ENCODE data around the gene LSG1.

LSG1 gene

GRCh38 chr3:194624956-194625355 is 47.0 kb downstream of the LSG1 start:
- TF ChIP-seq CTCF (IDR thresholded peaks at IDR 0.05; ENCODE audit: low read depth, low read length): no peak
- DNase-seq (ENCODE audit: extremely low read depth, low read depth): no peak

- TF ChIP-seq CTCF (IDR thresholded peaks at IDR 0.05; ENCODE audit: low read depth, low read length): no peak
- no peak for DNase-seq (ENCODE audit: extremely low read depth, low read depth)
Measured at GRCh38 chr3:194623449-194624290, 48.3 kb downstream of the LSG1 start.

GRCh38 chr3:194622621-194623340 is 49.2 kb downstream of the LSG1 start:
- no peak for TF ChIP-seq CTCF (IDR thresholded peaks at IDR 0.05; ENCODE audit: low read depth, low read length)

DNA sequence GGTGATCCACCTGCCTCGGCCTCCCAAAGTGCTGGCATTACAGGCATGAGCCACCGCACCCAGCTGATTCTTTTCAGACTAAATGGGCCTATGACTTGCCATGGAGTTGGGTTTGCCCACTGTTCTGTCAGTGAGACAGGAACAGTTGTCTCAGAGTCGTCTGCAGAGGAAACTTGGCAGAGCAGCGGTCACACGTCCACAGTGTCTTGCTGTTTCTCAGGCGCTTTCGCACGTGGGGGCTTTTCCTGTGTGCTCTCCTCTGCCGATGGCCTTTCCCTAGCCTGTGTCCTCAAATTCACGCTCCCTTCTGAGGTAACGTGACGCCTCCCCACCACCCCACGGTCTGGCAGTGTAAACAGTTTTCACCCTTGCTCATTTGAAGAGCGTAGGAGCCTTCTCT is 50.0 kb downstream of the LSG1 start:
- TF ChIP-seq CTCF (IDR thresholded peaks at IDR 0.05; ENCODE audit: low read depth, low read length): no peak
- no peak for DNase-seq (ENCODE audit: extremely low read depth, low read depth)

More at GRCh38 chr3:194622621-194623340, 49.2 kb downstream of the LSG1 start:
- DNase-seq (ENCODE audit: extremely low read depth, low read depth): no peak

- no peak for TF ChIP-seq CTCF (IDR thresholded peaks at IDR 0.05; ENCODE audit: low read depth, low read length)
- DNase-seq (ENCODE audit: extremely low read depth, low read depth): no peak
Measured at GRCh38 chr3:194620196-194620595, 51.8 kb downstream of the LSG1 start.

DNA sequence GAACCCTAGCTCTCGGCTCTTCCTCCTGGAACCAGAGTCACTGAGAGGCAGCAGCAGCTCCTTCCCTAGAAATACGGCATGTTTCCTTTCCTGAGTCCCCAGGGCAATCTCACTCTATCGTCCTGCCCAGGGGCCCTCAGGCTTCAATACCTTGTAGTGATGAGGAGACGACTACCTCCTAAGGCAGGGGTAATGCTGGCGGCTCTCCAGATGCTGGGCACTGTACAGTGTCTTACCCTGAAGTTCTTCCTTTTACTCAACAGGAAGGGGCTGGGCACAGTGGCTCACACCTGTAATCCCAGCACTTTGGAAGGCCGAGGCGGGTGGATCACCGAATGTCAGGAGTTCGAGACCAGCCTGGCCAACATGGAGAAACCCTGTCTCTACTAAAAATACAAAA is 52.2 kb downstream of the LSG1 start:
- TF ChIP-seq CTCF (IDR thresholded peaks at IDR 0.05; ENCODE audit: low read depth, low read length): no peak
- no peak for DNase-seq (ENCODE audit: extremely low read depth, low read depth)

Measured in AG09319 (cell line).